OCI-M2 (cell line): ENCODE measurements around the gene BATF.
A peak's percentile ranks its signal among the peaks of the same experiment; 100 is the strongest.

Source experiments
- DNase-seq: peaks from one replicate; lab custom pipeline; 2025; ENCODE audit not compliant: unreplicated experiment; lab: John Stamatoyannopoulos, UW

Gene BATF

DNA sequence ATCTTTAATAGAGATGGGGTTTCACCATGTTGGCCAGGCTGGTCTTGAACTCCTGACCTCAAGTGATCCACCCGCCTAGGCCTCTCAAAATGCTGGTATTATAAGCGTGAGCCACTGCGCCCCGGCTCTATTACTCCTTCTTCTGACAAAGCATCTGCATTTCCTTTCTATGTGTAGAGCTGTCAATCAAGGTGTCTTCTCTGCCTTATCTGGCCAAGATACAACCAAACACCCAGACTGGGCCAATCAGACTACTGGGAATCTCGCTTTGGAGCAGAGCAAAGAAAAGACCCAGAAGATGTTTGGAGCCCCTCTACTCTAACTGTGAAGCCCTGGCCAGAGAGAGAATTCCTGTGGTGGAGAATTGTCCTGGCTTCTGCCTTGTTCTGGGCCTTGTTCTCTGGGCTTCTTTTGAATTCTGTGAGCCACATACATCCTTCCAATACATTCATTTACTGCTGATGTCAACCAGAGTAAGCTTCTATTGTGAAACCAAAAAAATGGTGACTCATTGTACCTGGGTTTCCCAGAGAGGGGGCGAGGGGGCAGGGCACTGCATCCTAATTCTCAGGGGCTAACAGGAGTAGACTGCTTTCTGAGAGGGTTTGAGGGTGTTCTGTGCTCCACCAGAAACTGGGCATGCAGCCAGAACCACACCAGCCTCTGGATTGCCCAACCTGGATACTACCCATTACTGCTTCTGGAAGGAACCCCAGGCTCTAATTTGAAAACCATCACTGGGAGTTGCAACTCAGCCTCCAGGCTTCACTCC lies 37.4 kb downstream of the BATF start:
- no peak for DNase-seq

DNA sequence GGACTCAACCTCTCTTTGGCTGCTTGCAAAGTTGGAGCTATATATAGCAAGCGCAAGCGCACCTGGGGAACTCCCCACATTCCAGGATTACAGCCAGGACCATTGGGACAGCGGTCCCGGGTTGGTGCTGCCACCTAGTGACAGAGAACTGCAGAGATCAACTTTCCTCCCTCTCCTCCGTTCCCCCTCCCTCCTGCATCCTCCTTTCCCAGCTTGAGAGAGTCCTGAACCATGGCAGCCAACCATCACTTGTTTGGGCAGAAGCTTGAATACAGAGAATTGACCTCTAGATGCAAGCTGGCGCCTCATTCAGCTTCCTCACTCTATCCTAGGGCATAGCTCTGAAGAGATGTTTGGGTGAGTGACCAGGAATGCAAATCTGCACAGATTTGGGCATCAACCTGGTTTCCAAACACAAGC lies 38.8 kb downstream of the BATF start:
- DNase-seq = peak; percentile 7

DNA sequence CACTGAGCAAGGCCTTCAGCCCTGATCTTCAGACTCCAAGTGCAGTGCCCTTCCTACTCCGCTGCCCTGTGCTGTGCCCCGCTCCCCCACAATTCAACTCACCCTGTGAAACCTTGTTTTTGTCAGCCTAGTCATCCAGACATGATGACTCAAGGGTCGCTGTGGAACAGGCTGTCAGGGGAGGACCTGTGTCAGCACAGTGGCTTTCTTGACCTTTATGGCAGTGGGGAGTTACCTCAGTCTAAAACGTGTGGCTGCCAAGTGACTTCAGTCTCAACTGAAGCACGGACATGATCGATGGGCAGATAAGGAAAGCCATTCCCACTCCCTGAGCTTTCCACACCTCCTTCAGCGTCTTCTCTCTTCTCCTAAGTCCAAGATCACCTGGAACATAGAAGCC lies 39.8 kb downstream of the BATF start:
- no peak for DNase-seq

DNA sequence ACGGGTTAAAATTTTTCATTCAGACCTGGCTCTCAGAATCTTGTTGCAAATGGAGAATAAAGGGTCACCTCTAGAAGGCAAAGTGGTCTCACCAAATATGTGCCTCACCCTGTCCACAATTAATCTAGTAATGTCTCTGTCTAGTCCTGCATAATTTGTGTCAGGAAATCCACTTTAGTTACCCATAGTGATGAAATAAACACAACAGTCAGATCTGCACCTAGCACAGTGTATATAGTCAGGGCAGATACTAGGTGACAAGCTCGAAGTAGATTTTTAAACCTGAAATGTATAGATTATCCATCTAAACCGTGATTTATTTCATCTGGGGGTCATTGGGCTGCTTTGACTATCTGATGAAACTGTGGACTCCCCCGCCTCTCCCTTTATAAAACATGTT lies 40.2 kb downstream of the BATF start:
- DNase-seq = no peak

DNA sequence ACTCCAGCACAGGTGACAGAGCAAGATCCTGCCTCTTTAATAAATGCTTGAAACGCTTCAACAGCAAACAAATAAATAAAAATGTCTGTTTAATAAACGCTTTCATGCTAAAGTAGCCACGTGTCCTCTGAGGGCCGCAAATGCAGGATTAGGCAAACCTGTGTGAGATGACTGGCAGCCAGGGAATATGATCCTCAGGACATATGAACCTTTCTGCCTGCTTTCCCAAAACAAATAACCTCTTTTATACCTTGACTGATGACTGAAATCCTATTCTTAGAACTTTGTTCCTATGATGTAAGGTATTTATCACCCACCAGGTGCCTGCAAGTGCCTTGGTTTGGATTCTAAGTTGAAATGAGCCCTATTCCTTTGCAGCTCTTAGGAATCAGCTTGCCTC lies 41.7 kb downstream of the BATF start:
- no peak for DNase-seq

DNA sequence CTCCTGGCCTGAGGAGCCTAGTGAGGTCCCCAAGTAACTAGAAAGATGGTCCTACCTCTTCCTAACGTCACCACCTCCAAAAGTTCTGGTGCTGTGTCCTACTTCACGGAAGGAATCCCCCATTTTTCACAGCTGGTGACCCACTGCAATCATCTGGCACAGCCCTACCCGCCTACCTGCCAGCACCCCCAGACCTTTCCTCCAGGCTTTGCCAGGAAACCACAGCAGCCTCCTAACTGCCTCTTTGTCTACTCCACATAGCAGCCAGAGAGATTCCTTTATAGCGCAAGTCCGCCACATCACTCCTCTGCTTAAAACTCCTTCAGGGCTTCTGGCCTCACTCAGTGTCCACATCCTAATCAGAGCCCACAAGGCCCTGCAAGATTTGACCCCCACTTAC lies 42.8 kb downstream of the BATF start:
- no peak for DNase-seq

DNA sequence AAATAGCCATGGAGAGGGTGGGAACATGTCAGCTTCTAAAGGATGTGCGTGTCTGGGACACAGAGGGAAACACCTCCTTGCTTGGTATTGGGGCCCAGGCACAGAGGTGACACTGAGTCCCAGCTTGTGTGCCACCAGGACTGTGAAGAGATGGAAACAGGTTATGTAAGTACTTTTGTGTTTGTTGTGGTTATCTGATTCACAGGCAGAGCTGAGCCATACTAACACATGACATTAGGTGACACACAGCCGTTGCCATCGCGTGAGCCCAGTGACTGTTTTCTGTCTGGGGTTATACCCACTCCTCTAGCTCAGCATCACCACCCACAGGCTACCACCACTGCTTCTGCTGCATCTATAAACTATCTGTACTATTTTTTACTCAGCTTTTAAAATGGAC lies 44.1 kb downstream of the BATF start:
- DNase-seq = no peak

DNA sequence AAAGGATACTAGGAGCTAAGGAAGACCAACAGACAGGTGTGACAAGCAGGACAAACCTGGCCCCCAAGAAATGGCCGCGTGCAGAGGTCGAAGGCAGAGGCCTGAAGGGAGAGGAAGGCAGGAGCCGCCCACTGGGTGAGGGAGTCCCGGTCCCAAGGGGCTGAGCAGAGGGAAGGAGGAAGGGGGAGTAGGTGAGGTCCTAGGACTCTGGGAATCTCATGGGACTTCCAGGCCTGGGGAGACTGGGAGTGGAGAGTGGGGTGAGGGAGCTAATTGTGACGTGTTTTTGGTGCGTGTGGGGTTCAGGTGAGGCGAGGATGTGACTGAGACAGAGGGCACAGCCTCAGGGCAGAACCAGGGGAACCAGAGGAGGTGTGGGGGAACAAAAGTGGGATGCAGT lies 44.5 kb downstream of the BATF start:
- DNase-seq = no peak

DNA sequence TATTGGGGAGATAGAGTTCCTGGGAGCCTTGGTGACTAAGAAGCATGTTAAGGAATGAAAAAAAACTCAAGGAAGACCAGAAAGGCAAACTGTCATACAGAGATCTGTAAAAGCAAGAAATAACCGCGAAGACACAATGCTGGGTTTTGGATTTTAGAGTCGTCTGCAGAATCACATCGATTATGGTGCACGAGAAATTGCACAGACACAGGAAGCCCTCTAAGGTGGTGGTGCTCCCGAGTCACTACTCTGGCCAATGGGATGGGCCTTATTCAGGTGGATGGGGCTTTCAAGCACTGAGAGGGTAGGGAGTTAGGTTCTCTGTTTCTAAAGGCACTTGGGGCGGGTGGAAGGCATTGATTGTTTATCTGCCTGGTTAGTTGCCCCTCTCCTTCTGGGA lies 45.9 kb downstream of the BATF start:
- no peak for DNase-seq

DNA sequence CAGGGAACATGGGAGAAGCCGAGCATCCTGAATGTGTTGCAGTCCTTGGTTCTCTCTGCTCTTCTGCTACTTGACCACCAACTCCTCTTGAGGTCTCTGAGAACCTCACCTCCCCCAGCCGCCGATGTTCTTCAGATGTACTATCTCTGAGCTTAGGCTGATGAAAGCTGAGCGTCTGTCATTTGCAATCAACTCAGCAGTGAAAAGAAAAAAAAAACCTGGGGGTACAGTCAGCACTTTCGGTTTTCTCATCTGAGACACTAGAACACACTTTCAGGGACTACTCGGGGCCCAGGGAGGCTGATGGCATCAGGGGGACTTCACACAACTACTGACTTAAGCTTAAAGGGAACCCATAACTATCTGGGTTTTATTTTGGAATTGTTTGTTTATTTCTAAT lies 46.5 kb downstream of the BATF start:
- DNase-seq = no peak

DNA sequence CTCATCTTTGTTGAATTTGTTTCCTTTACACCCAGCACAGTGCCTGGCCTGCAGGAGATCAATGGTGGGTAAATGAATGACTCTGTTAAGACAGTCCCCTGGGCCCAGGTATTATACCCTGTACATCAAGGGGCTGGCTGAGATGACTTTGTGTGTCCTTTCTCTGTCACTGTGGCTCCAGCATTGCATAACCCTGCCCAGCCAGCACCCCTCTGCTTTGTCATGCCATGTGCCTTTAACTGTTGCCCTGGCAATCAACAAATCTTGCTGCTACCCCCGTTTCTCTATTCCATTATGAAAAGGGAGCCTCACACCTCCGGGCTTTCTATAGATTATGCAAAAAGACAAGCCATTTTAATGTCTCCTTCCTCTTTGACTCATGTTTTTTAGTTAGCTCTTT lies 48.5 kb downstream of the BATF start:
- DNase-seq = no peak

DNA sequence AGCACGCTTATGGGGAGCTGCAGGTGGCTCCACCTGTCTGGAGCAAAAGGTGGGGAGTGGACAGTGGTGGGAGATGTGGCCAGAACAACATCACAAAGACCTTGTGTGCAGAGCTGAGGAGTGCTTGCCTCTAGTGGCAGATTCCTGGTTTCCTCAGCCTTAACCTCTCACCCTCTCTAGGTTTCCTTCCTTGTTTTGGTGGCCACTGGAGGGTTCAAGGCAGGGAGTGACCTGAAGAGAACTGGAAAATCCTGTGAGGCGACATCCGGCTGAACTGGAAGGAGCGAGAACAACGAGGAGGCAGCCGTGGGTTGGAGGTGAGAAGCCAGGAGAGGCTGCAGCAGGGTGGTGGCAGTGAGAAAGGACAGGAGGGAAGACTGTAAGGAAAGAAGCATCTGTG lies 49.8 kb downstream of the BATF start:
- DNase-seq = no peak

DNA sequence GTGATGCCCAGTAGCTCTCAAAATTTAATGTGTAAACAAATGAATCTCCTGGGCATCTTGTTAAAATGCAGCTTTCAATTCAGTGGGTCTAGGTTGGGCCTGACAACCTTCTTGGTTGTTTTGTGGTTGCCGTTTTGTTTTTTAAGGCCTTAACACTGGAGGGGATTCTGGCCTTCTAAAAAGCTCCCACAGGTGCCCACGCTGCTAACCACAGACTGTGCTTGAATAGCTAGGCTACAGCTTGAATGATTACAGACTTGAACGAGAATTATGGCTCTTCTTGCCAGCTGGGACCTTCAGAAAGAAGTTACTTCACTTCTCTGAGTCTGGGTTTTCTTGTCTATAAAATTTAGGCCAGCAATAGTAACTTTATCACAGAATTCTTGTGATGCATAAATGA lies 54.8 kb downstream of the BATF start:
- DNase-seq = no peak

DNA sequence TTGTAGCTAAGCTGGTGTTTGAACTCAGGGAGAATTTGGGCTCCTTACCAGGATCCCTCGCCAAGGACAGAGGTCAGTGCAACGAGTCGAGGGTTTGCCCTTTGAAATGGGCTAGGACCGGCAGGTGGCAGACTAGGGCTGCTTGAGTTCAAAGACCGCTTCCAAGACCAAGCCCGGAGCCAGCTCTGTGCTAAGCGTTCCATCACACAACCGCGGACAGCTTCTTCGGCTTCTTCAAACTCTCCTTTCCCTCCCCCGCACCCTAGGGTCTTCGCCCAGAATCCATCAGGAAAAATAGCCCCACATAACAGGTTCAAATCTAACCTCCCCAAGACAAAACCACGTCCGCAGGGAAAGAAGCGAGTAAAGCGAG lies 55.4 kb downstream of the BATF start:
- DNase-seq = peak; percentile 38

DNA sequence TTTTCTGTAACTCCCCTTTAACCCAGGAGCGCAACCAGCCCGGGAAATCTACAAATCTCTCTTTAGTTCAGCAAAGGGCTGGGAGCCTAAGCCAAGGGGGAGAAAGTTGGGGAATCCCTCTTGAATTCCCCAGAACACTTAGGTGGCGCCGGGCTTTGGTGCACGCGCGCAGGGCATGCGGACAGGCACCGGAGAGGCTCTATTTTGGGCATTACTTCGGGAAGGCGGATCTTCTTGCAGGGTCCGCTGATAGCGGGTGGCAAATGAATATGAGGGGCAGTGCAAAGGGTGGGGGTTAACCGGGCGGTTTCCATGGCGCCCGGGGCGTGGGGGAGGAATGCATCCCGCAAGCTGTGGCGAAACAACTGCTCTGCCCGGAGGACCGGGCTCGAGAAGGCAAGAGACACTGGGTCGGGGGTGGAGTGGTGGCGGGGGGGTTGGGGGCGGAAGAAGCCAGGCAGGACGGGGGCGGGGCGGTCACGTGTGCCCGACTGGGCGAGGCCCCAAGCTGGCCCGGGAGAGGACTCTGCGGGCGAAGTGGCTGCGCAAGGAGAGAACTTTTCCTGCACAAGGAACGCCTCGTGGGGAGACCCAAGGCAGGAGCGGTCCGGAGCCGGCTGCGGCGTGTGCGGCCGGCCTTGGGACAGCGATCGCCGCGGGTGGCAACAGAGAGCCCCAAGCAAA lies 56.0 kb downstream of the BATF start, which contains the start of gene FLVCR2:
Gene FLVCR2, plus strand, starts transcription at position 519 of the 684 bp plus-strand sequence. CDS start 353 bp downstream, outside the sequence.
- DNase-seq = peak; percentile 60

DNA sequence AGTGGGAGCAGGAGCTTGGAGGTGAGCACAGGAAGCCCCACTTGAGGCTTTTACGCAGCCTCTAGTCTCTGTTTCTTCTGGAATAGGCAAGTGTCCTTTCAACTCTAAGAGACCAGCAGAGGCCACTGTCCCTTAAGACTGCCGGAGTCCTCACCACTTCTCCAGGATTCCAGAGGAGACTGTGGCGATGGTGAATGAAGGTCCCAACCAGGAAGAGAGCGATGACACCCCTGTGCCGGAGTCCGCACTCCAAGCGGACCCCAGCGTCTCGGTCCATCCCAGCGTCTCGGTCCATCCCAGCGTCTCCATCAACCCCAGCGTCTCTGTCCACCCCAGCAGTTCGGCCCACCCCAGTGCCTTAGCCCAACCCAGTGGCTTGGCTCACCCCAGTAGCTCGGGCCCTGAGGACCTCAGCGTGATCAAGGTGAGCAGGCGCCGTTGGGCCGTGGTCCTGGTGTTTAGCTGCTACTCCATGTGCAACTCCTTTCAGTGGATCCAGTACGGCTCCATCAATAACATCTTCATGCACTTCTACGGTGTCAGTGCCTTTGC lies 56.6 kb downstream of the BATF start:
- DNase-seq = no peak

DNA sequence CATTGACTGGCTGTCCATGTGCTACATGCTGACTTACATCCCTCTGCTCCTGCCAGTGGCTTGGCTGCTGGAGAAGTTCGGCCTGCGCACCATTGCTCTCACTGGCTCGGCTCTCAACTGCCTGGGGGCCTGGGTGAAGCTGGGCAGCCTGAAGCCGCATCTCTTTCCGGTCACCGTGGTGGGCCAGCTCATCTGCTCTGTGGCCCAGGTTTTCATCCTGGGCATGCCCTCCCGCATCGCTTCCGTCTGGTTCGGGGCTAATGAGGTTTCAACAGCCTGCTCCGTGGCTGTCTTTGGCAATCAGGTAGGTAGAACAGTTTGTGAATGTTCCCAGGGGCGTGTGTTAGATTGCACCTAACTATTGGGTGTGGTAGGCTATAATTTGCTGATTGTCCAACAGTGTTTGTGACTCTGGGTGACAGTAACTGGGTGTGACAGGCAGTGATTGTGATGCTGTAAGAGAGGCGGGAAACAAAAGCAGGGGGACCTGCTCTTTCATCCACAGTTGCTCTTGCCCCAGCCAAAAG lies 57.1 kb downstream of the BATF start:
- DNase-seq = no peak

DNA sequence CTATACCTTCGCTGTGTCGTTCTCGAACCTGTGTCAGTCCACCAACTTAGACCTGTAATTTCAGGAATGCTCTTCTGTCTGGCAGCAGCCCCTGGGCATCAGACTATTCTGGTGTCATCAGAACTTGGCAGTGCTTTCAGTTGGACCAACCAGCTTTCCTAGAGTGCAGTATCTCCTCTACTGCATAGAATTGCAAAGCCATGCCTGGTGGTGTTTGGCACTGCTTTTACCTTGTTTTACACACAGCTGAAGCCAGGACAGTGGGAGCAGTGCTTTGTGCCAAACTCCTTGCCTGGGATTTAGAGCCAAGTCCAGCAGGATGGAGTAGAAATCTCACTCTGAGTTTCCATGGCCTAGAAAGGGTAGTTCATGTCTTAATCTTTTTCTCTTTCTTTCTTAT lies 57.6 kb downstream of the BATF start:
- DNase-seq = no peak

DNA sequence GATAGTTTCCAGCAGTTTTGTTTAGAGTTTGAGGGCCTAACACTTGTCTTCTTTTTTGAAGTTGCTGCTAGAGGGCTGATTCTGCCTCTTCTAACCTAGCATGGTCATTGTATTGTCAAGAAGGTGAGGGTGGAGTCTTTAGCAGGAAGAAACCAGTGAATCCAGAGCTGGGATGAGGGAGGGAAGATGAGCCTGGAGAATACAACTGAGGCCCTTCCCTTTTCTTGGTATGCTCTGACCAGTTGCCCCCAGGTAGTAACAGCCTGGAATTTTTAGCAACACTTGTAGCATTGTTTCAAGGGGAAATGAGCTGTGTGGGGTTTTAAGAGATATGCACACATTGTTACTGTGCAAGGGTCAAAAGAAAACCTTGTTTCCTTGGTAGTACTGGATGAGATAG lies 65.1 kb downstream of the BATF start:
- DNase-seq = no peak

DNA sequence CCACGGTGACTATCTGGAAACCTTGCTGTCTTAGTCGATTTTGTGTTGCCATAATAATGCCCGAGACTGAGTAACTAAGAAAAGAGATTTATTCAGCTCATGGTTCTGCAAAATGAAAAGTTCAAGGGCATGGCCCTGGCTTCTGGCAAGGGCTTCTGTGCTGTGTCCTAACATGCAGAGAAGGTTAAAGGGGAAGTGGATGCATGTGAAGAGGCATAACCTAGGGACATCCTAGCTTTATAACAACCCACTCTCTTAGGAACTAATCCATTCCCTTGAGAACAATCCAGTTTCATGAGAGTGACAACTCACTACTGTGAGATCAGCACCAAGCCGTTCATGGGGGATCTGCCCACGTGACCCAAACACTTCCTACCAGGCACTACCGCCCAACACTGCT lies 67.7 kb downstream of the BATF start:
- DNase-seq = no peak

DNA sequence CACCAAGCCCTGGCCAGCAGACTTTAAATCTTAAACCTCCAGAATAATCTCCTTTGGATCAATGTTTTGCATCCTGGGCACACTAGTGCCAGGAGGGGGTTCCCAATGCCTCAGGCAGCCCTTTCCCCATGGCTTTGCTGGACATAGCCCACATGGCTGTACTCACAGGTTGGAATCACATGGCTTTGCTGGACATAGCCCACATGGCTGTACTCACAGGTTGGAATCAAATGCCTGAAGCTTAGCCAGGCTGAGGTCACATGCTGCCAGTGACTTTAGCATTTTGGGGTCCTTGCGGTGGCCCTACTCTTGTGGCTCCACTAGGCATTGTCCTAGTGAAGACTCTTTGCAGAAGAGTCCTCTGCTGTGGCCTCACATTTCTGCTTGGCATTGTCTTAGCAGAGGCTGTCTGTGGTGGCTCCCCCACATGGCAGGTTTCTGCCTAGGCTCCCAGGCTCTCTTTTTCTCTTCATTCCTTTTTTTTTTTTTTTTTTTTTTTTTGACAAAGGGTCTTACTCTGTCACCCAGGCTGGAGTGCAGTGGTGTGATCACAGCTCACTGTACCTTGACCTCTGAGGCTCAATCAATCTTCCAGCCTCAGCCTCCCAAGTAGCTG lies 69.2 kb downstream of the BATF start:
- DNase-seq = no peak
